ENCODE data around the gene KRTAP12-3.

The KRTAP12-3 gene

GRCh38 chr21:44701023-44701400 is 43.3 kb downstream of the KRTAP12-3 start:
- no peaks in the 10 kb centered on the region for H3K36me3 ChIP-seq (ENCODE audit: insufficient read depth, low read length)
- no peak overlapping the region for H2AFZ ChIP-seq (ENCODE audit: low read length)
- no peaks in the 10 kb centered on the region for H4K20me1 ChIP-seq (ENCODE audit: insufficient read depth, low read length)
- H3K79me2 ChIP-seq (ENCODE audit: insufficient read depth, low read length), result no peaks in the 10 kb centered on the region
- H3F3A ChIP-seq (ENCODE audit: insufficient read depth, low read length), result no peaks in the 10 kb centered on the region
- H3K9me3 ChIP-seq (ENCODE audit: low read length), result no peaks in the 10 kb centered on the region
- H3K27me3 ChIP-seq (ENCODE audit: insufficient read depth, low read length), result no peaks in the 10 kb centered on the region
- no peak for TF ChIP-seq CTCF (IDR thresholded peaks at IDR 0.05; ENCODE audit: low read length)
- H3K4me2 ChIP-seq (ENCODE audit: low read length), result no peak overlapping the region
- no peak overlapping the region for H3K9ac ChIP-seq (ENCODE audit: low read length)
- no peaks in the 10 kb centered on the region for H3K9me2 ChIP-seq (ENCODE audit: low read depth, low read length)
- no peak overlapping the region for H3K4me3 ChIP-seq (ENCODE audit: low read depth, low read length, poor library complexity, severe bottlenecking)
- H3K27ac ChIP-seq (ENCODE audit: low read depth, low read length, poor library complexity, severe bottlenecking), result no peak overlapping the region
- H3K4me1 ChIP-seq (ENCODE audit: insufficient read depth, low read length, severe bottlenecking), result no peaks in the 10 kb centered on the region

GRCh38 chr21:44701541-44701940 is 43.8 kb downstream of the KRTAP12-3 start:
- no peak overlapping the region for H3K9ac ChIP-seq (ENCODE audit: low read length)
- no peaks in the 10 kb centered on the region for H3K36me3 ChIP-seq (ENCODE audit: insufficient read depth, low read length)
- no peaks in the 10 kb centered on the region for H3K79me2 ChIP-seq (ENCODE audit: insufficient read depth, low read length)
- no peaks in the 10 kb centered on the region for H3F3A ChIP-seq (ENCODE audit: insufficient read depth, low read length)
- H3K9me2 ChIP-seq (ENCODE audit: low read depth, low read length), result no peaks in the 10 kb centered on the region
- H3K4me1 ChIP-seq (ENCODE audit: insufficient read depth, low read length, severe bottlenecking), result no peaks in the 10 kb centered on the region
- no peak overlapping the region for H3K27ac ChIP-seq (ENCODE audit: low read depth, low read length, poor library complexity, severe bottlenecking)
- H3K9me3 ChIP-seq (ENCODE audit: low read length), result no peaks in the 10 kb centered on the region
- no peak for TF ChIP-seq CTCF (IDR thresholded peaks at IDR 0.05; ENCODE audit: low read length)
- no peak for TF ChIP-seq EZH2 (IDR thresholded peaks at IDR 0.05; ENCODE audit: borderline replicate concordance, low read length)
- no peak overlapping the region for H3K4me2 ChIP-seq (ENCODE audit: low read length)
- no peak overlapping the region for H3K4me3 ChIP-seq (ENCODE audit: low read depth, low read length, poor library complexity, severe bottlenecking)
- H3K27me3 ChIP-seq (ENCODE audit: insufficient read depth, low read length), result 0 out of 2 replicates have a peak, but pooled peaks cover 4% of the 10 kb centered on the region
- no peak overlapping the region for H2AFZ ChIP-seq (ENCODE audit: low read length)
- no peaks in the 10 kb centered on the region for H4K20me1 ChIP-seq (ENCODE audit: insufficient read depth, low read length)

GRCh38 chr21:44702111-44702972 is 44.6 kb downstream of the KRTAP12-3 start:
- no peak overlapping the region for H3K9ac ChIP-seq (ENCODE audit: low read length)
- no peak overlapping the region for H3K4me2 ChIP-seq (ENCODE audit: low read length)
- H3K9me3 ChIP-seq (ENCODE audit: low read length), result no peaks in the 10 kb centered on the region
- 0 out of 2 replicates have a peak, but pooled peaks cover 4% of the 10 kb centered on the region for H3K27me3 ChIP-seq (ENCODE audit: insufficient read depth, low read length)
- H3K9me2 ChIP-seq (ENCODE audit: low read depth, low read length), result no peaks in the 10 kb centered on the region
- no peak overlapping the region for H3K4me3 ChIP-seq (ENCODE audit: low read depth, low read length, poor library complexity, severe bottlenecking)
- TF ChIP-seq EZH2 (IDR thresholded peaks at IDR 0.05; ENCODE audit: borderline replicate concordance, low read length), result no peak
- TF ChIP-seq CTCF (IDR thresholded peaks at IDR 0.05; ENCODE audit: low read length), result no peak
- no peak overlapping the region for H3K27ac ChIP-seq (ENCODE audit: low read depth, low read length, poor library complexity, severe bottlenecking)
- no peaks in the 10 kb centered on the region for H3F3A ChIP-seq (ENCODE audit: insufficient read depth, low read length)
- no peaks in the 10 kb centered on the region for H3K4me1 ChIP-seq (ENCODE audit: insufficient read depth, low read length, severe bottlenecking)
- H4K20me1 ChIP-seq (ENCODE audit: insufficient read depth, low read length), result no peaks in the 10 kb centered on the region
- H2AFZ ChIP-seq (ENCODE audit: low read length), result no peak overlapping the region
- H3K36me3 ChIP-seq (ENCODE audit: insufficient read depth, low read length), result no peaks in the 10 kb centered on the region
- no peaks in the 10 kb centered on the region for H3K79me2 ChIP-seq (ENCODE audit: insufficient read depth, low read length)
